ENCODE data around the gene GLI2. TPM values are rescaled to one million over a fixed set of nuclear protein-coding genes. Genes with fewer than 3 reads are reported as not detected.

Gene GLI2
- total RNA-seq, 1 experiment from 2014 or later = 11.6 TPM

GRCh38 chr2:120783969-120784372 is 48.3 kb downstream of the GLI2 start:
- H3K9me3 ChIP-seq (ENCODE audit: insufficient read depth, low read depth) = no peaks in the 10 kb centered on the region
- no peaks in the 10 kb centered on the region for H3K4me1 ChIP-seq (replicated peaks; ENCODE audit: insufficient read depth)
- intact Hi-C loops (cut with micrococcal nuclease; ENCODE audit: unreplicated experiment) = no loop called here
- no peak overlapping the region for H3K4me3 ChIP-seq
- no peak overlapping the region for H3K4me2 ChIP-seq
- H3K79me2 ChIP-seq (ENCODE audit: low read depth) = no peaks in the 10 kb centered on the region
- H3K9me2 ChIP-seq (ENCODE audit: insufficient read depth) = no peaks in the 10 kb centered on the region
- TF ChIP-seq CTCF (conservative IDR thresholded peaks at IDR 0.05) = no peak
- no peak for TF ChIP-seq EZH2 (IDR thresholded peaks at IDR 0.05; ENCODE audit: low read depth)
- no peak for DNase-seq
- ChIA-PET CTCF (no interaction called here), POLR2A (ENCODE audit: unreplicated experiment) (no interaction called here)
- H3K27me3 ChIP-seq (ENCODE audit: insufficient read depth, low read depth) = peaks cover 16% of the 10 kb centered on the region
- no peaks in the 10 kb centered on the region for H4K20me1 ChIP-seq (ENCODE audit: insufficient read depth)
- H3F3A ChIP-seq (ENCODE audit: insufficient read depth, low read depth) = no peaks in the 10 kb centered on the region
- no peaks in the 10 kb centered on the region for H3K36me3 ChIP-seq (ENCODE audit: low read depth)
- no peak overlapping the region for H2AFZ ChIP-seq
- H3K27ac ChIP-seq = no peak overlapping the region
- no TSS peak for BruUV-seq (replicated peaks)

Data from PC-9 (cell line).